Measurements from ENCODE around the gene ROBO1. TPM values are rescaled to one million over a fixed set of nuclear protein-coding genes. Genes with fewer than 3 reads are reported as not detected.

ROBO1 gene
- total RNA-seq, 2 donors from 2014 or later: 7.6 to 19.7 TPM

DNA sequence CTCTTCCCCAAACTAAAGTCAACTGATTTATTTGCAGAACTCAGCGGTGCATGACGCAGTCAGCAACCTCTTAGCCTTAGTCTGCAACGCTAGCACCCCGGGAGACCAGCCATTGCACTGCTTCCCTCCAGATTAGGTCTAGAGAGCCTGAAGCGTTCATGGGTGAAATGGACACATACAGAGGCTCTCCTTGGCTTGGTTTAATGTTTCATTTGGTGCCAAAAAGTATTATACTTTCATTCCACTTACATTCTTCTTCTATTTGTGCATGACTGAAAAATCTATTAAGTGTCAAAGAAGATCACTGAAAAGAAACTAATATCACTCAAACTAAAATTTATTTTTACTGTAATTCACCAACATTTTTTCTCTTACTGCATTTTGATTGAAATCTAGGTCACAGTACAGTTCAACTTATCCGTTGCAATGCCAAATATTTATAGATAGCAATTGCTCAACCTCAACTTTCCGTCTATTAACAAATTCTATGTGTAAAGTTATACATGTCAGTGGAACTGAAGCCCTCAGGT is 116.2 kb downstream of the ROBO1 start:
- TF ChIP-seq, protein P1, sequence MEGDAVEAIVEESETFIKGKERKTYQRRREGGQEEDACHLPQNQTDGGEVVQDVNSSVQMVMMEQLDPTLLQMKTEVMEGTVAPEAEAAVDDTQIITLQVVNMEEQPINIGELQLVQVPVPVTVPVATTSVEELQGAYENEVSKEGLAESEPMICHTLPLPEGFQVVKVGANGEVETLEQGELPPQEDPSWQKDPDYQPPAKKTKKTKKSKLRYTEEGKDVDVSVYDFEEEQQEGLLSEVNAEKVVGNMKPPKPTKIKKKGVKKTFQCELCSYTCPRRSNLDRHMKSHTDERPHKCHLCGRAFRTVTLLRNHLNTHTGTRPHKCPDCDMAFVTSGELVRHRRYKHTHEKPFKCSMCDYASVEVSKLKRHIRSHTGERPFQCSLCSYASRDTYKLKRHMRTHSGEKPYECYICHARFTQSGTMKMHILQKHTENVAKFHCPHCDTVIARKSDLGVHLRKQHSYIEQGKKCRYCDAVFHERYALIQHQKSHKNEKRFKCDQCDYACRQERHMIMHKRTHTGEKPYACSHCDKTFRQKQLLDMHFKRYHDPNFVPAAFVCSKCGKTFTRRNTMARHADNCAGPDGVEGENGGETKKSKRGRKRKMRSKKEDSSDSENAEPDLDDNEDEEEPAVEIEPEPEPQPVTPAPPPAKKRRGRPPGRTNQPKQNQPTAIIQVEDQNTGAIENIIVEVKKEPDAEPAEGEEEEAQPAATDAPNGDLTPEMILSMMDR (IDR thresholded peaks at IDR 0.05): no peak
- H3K36me3 ChIP-seq: no peaks in the 10 kb centered on the region
- no peak overlapping the region for H3K4me3 ChIP-seq
- H3K27me3 ChIP-seq: no peaks in the 10 kb centered on the region
- H3K27ac ChIP-seq: no peak overlapping the region
- DNase-seq (ENCODE audit: low spot score): no peak
- H3K9me3 ChIP-seq: no peaks in the 10 kb centered on the region
- no peaks in the 10 kb centered on the region for H3K4me1 ChIP-seq

DNA sequence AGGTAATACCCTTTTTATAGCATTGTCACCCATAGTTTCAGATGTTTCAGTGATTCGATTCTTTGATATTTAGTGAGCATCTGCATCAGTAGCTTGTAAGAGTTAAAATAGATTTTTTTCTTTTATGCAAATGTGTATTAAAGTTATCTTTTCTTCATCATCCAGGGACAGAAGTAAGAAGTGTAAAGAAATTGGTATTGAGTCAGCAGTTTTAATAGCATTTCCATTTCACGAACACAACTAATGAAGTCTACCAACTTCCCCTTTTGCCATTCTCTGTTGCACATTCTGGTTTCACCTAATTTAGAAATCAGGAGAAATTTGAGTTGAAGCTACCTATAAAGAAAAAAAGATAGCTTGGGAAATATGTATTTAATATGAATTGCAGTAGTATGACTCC is 127.9 kb downstream of the ROBO1 start:
- Histone ChIP-seq H3K36me3 (no peaks in the 10 kb centered on the region), H3K9me3 (no peaks in the 10 kb centered on the region), H3K27ac (no peak overlapping the region), H3K4me3 (no peak overlapping the region), H3K27me3 (no peaks in the 10 kb centered on the region), H3K4me1 (no peaks in the 10 kb centered on the region)
- TF ChIP-seq, protein P1 (IDR thresholded peaks at IDR 0.05): no peak
- DNase-seq (ENCODE audit: low spot score): no peak

GRCh38 chr3:79636372-79636771 is 131.4 kb downstream of the ROBO1 start:
- H3K27me3 ChIP-seq: no peaks in the 10 kb centered on the region
- DNase-seq (ENCODE audit: low spot score): no peak
- TF ChIP-seq, protein P1 (IDR thresholded peaks at IDR 0.05): no peak
- H3K27ac ChIP-seq: no peak overlapping the region
- no peaks in the 10 kb centered on the region for H3K36me3 ChIP-seq
- H3K9me3 ChIP-seq: no peaks in the 10 kb centered on the region
- no peaks in the 10 kb centered on the region for H3K4me1 ChIP-seq
- H3K4me3 ChIP-seq: no peak overlapping the region

- no peaks in the 10 kb centered on the region for H3K9me3 ChIP-seq
- no peaks in the 10 kb centered on the region for H3K36me3 ChIP-seq
- H3K4me1 ChIP-seq: no peaks in the 10 kb centered on the region
- no peak overlapping the region for H3K27ac ChIP-seq
- no peak for DNase-seq (ENCODE audit: low spot score)
- H3K27me3 ChIP-seq: no peaks in the 10 kb centered on the region
- TF ChIP-seq, protein P1 (IDR thresholded peaks at IDR 0.05): no peak
- no peak overlapping the region for H3K4me3 ChIP-seq
These were observed 135.0 kb downstream of the ROBO1 start for GRCh38 chr3:79632842-79633241.

- no peak overlapping the region for H3K27ac ChIP-seq
- H3K4me1 ChIP-seq: no peaks in the 10 kb centered on the region
- no peak overlapping the region for H3K4me3 ChIP-seq
- H3K36me3 ChIP-seq: no peaks in the 10 kb centered on the region
- TF ChIP-seq, protein P1 (IDR thresholded peaks at IDR 0.05): no peak
- H3K9me3 ChIP-seq: peaks cover 0 to 11% of the 10 kb centered on the region in 2 donors
- no peaks in the 10 kb centered on the region for H3K27me3 ChIP-seq
- DNase-seq (ENCODE audit: low spot score): no peak
These were observed 148.9 kb downstream of the ROBO1 start for GRCh38 chr3:79618883-79619282.

DNA sequence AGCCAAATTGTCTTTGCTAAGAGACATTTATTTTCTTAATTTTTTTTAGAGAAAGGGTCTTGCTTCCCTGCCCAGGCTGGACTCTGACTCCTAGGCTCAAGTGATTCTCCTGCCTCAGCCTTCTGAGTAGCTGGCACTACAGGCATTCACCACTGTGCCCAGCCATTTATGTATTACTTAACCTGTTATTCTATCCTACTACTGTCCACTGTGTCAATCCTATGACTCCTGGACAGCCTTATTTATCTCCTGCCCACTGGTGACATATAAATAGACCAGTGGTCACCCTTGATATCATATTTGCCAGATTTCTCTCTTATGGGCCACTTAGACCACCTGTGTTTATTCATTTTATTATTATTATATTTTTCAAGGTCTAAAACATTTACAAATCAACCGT is 161.4 kb downstream of the ROBO1 start:
- no peaks in the 10 kb centered on the region for H3K27me3 ChIP-seq
- H3K9me3 ChIP-seq: no peaks in the 10 kb centered on the region
- no peaks in the 10 kb centered on the region for H3K36me3 ChIP-seq
- H3K4me1 ChIP-seq: no peaks in the 10 kb centered on the region
- no peak overlapping the region for H3K4me3 ChIP-seq
- TF ChIP-seq, protein P1 (IDR thresholded peaks at IDR 0.05): no peak
- no peak for DNase-seq (ENCODE audit: low spot score)
- H3K27ac ChIP-seq: no peak overlapping the region

All from right atrium auricular region (tissue), 2 donors.